ENCODE measurements around the gene S100A5. TPM values are rescaled to one million over a fixed set of nuclear protein-coding genes. Genes with fewer than 3 reads are reported as not detected.

S100A5 gene
- total RNA-seq, 4 donors from 2014 or later, result 2.2 to 12.6 (median 6.5) TPM

- Histone ChIP-seq H3K4me1 (peaks cover 6 to 16% of the 10 kb centered on the region in 2 donors), H3K36me3 (no peaks in the 10 kb centered on the region), H3K27ac (no peak overlapping the region), H3K9me3 (no peaks in the 10 kb centered on the region), H3K4me3 (replicated peaks in 1 of 3) (no peak overlapping the region), H3K27me3 (no peaks in the 10 kb centered on the region)
- WGBS, 2 donors, result 47 to 62% methylated on average over 4 of the region's 4 CpGs
- intact Hi-C loops (cut with DNase I), result loop anchor here (2.0 to 5.0 kb wide), 2 partner anchors 59 to 237 kb away; no protein-coding TSS in a partner anchor
- DNase-seq, result peak in 1 of 2 donors; percentile 30
- TF ChIP-seq, protein P1, sequence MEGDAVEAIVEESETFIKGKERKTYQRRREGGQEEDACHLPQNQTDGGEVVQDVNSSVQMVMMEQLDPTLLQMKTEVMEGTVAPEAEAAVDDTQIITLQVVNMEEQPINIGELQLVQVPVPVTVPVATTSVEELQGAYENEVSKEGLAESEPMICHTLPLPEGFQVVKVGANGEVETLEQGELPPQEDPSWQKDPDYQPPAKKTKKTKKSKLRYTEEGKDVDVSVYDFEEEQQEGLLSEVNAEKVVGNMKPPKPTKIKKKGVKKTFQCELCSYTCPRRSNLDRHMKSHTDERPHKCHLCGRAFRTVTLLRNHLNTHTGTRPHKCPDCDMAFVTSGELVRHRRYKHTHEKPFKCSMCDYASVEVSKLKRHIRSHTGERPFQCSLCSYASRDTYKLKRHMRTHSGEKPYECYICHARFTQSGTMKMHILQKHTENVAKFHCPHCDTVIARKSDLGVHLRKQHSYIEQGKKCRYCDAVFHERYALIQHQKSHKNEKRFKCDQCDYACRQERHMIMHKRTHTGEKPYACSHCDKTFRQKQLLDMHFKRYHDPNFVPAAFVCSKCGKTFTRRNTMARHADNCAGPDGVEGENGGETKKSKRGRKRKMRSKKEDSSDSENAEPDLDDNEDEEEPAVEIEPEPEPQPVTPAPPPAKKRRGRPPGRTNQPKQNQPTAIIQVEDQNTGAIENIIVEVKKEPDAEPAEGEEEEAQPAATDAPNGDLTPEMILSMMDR (IDR thresholded peaks at IDR 0.05), result peak in 3 of 6 experiments; percentile 36 to 49 (median 37)
- no peak for TF ChIP-seq POLR2A (IDR thresholded peaks at IDR 0.05)
Measured at GRCh38 chr1:153509729-153510354, 30.9 kb downstream of the S100A5 start.

GRCh38 chr1:153509036-153509435 is 31.7 kb downstream of the S100A5 start:
- WGBS, 2 donors, result 86 to 98% methylated on average over 3 of the region's 3 CpGs

GRCh38 chr1:153507926-153508583 is 32.7 kb downstream of the S100A5 start:
- no peak for TF ChIP-seq POLR2A (IDR thresholded peaks at IDR 0.05)
- TF ChIP-seq, protein P1 (IDR thresholded peaks at IDR 0.05), result no peak

More at GRCh38 chr1:153509036-153509435, 31.7 kb downstream of the S100A5 start:
- no peaks in the 10 kb centered on the region for H3K9me3 ChIP-seq
- DNase-seq, result no peak
- no peaks in the 10 kb centered on the region for H3K27me3 ChIP-seq
- TF ChIP-seq POLR2A (IDR thresholded peaks at IDR 0.05), result no peak
- TF ChIP-seq, protein P1 (IDR thresholded peaks at IDR 0.05), result no peak
- intact Hi-C loops (cut with DNase I), result no loop called here
- H3K27ac ChIP-seq, result no peak overlapping the region
- peaks cover 6 to 16% of the 10 kb centered on the region in 2 donors for H3K4me1 ChIP-seq
- no peak overlapping the region for H3K4me3 ChIP-seq (replicated peaks in 1 of 3)
- no peaks in the 10 kb centered on the region for H3K36me3 ChIP-seq

GRCh38 chr1:153506831-153507413 is 33.8 kb downstream of the S100A5 start:
- DNase-seq, result peak; percentile 69 to 85
- no peaks in the 10 kb centered on the region for H3K27me3 ChIP-seq
- no peaks in the 10 kb centered on the region for H3K9me3 ChIP-seq
- H3K4me3 ChIP-seq (replicated peaks in 1 of 3), result no peak overlapping the region
- intact Hi-C loops (cut with DNase I), result no loop called here
- peaks cover 6 to 16% of the 10 kb centered on the region in 2 donors for H3K4me1 ChIP-seq
- TF ChIP-seq POLR2A (IDR thresholded peaks at IDR 0.05), result no peak
- TF ChIP-seq, protein P1 (IDR thresholded peaks at IDR 0.05), result no peak
- no peaks in the 10 kb centered on the region for H3K36me3 ChIP-seq
- WGBS, 2 donors, result 53 to 63% methylated on average over 6 to 7 of the region's 7 CpGs
- H3K27ac ChIP-seq, result peak overlapping the region; percentile 27 to 67 (median 61)

More at GRCh38 chr1:153507926-153508583, 32.7 kb downstream of the S100A5 start:
- DNase-seq, result no peak
- H3K4me3 ChIP-seq (replicated peaks in 1 of 3), result no peak overlapping the region
- H3K9me3 ChIP-seq, result no peaks in the 10 kb centered on the region
- H3K27me3 ChIP-seq, result no peaks in the 10 kb centered on the region
- peaks cover 6 to 16% of the 10 kb centered on the region in 2 donors for H3K4me1 ChIP-seq
- H3K27ac ChIP-seq, result peak overlapping the region in 1 of 3 donors; percentile 67
- no peaks in the 10 kb centered on the region for H3K36me3 ChIP-seq
- 84 to 85% methylated on average over 11 of the region's 11 CpGs for WGBS, 2 donors
- intact Hi-C loops (cut with DNase I), result no loop called here

Data from thyroid gland (tissue), 4 donors.